Mucosa of rectum (tissue), 2 donors: ENCODE data around the gene LYPD6.
A peak's percentile ranks its signal among the peaks of the same experiment; 100 is the strongest.
"Not testable (repeated sequence)": the region's sequence is repeated elsewhere in the genome, so short reads cannot be mapped to it uniquely, and the experiment has no call there.

Experiments used
- H3K27ac ChIP-seq, 2 donors: one replicate each; pipeline ENCODE4 v1.7.0; 2013; ENCODE audit warnings: inconsistent platforms in 2 of 2, low read depth in 2 of 2, low read length in 2 of 2
- H3K27me3 ChIP-seq, 2 donors: one replicate each; pipeline ENCODE4 v1.7.0; 2013; ENCODE audit warnings: low read length in 2 of 2; ENCODE audit not compliant: control insufficient read depth in 2 of 2, insufficient read depth in 2 of 2
- H3K36me3 ChIP-seq, 2 donors: one replicate each; pipeline ENCODE4 v1.7.0; 2013; ENCODE audit warnings: low read length in 2 of 2; ENCODE audit not compliant: control insufficient read depth in 2 of 2, insufficient read depth in 2 of 2
- H3K4me1 ChIP-seq, 2 donors: one replicate each; pipeline ENCODE4 v1.7.0; 2013; ENCODE audit warnings: low read length in 2 of 2, mild to moderate bottlenecking in 1 of 2; ENCODE audit not compliant: control insufficient read depth in 2 of 2, insufficient read depth in 2 of 2
- H3K4me3 ChIP-seq, 2 donors: one replicate each; pipeline ENCODE4 v1.7.0; 2013; ENCODE audit warnings: low read length in 2 of 2
- H3K9ac ChIP-seq, 2 donors: one replicate each; pipeline ENCODE4 v1.7.0; 2013; ENCODE audit warnings: low read length in 2 of 2, low read depth in 1 of 2, mild to moderate bottlenecking in 1 of 2
- H3K9me3 ChIP-seq, 2 donors: one replicate each; pipeline ENCODE4 v1.7.0; 2013; ENCODE audit warnings: low read length in 2 of 2; ENCODE audit not compliant: control insufficient read depth in 2 of 2
- donor health status: healthy.
- donor health status: Normal muscosa, but diverticular disease.

LYPD6 gene

DNA sequence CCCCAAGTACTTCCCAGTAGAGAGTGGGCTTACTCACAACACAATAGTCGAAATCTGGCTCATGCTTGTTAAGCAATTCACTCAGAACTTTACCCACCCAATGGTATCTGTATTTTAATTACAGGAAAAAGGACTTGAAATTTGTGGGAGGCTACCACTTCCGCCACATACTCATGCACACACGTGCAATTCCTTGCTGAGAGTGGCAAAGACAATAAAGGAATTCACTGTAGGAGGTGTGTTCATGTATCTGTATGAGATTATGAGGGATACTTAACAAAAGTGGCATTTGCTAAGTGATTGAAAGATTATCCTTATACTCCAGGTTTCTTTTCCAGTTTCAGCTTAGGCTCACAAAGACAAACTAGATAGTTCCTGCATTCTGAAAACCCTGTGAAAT lies 14.9 kb upstream of the LYPD6 start:
- Histone ChIP-seq H3K27ac (no peak overlapping the region), H3K4me1 (peaks cover 0 to 3% of the 10 kb centered on the region in 2 donors), H3K4me3 (no peak overlapping the region), H3K9ac (no peak overlapping the region), H3K27me3 (no peaks in the 10 kb centered on the region), H3K9me3 (no peaks in the 10 kb centered on the region), H3K36me3 (no peaks in the 10 kb centered on the region)

DNA sequence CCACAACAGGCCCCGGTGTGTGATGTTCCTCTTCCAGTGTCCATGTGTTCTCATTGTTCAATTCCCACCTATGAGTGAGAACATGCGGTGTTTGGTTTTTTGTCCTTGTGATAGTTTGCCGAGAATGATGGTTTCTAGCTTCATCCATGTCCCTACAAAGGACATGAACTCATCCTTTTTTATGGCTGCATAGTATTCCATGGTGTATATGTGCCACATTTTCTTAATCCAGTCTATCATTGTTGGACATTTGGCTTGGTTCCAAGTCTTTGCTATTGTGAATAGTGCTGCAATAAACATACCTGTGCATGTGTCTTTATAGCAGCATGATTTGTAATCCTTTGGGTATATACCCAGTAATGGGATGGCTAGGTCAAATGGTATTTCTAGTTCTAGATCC lies 11.8 kb upstream of the LYPD6 start:
- not testable (repeated sequence) for H3K27ac ChIP-seq, H3K9ac ChIP-seq, H3K27me3 ChIP-seq, H3K4me3 ChIP-seq, H3K9me3 ChIP-seq, H3K36me3 ChIP-seq, H3K4me1 ChIP-seq

DNA sequence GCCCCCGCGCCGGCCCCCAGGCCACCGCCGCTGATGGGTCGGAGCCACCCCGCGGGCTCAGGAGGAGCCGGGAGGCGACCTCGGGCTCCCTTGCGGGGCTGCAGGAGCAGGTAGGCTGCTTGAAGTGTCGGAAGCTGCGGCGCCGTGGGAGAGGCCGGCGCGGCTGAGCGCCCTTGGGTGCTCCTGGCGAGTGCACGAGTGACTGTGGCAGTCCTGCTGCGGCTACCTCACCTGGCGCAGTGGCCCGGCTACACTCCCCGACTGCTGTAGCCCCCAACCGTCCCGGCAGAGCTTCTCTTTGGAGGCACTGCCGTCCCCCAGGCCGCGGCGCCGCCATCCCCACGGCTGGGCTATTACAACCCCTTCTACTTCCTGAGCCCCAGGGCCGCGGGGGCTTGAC lies 10.0 kb upstream of the LYPD6 start:
- H3K4me1 ChIP-seq, result no peaks in the 10 kb centered on the region

DNA sequence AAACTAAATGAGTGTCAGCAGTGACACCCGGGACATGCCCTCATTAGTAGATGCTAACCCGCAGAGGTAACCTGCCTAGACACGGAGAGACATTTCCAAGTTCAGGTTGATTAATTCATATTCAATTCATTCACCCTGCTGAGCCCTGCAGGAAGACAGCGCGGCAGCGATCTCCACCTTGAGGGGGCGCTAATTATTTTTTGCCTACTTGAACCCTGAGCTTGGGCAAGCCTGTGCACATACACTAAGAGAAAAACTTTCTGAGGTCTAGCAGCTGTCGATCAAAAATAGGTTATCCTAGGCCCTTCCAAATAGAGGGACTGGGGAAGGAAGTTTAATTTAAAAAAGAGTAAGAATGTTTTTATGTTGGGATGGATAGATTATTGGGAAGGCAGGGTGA lies 1.3 kb upstream of the LYPD6 start:
- Histone ChIP-seq H3K36me3 (no peaks in the 10 kb centered on the region), H3K4me3 (peak overlapping the region; percentile 67 to 81), H3K9me3 (no peaks in the 10 kb centered on the region), H3K27ac (no peak overlapping the region), H3K27me3 (peaks cover 0 to 7% of the 10 kb centered on the region in 2 donors), H3K4me1 (peaks cover 0 to 8% of the 10 kb centered on the region in 2 donors), H3K9ac (no peak overlapping the region)

More for the DNA sequence above, 10.0 kb upstream of the LYPD6 start:
- no peak overlapping the region for H3K27ac ChIP-seq
- H3K9ac ChIP-seq, result no peak overlapping the region
- no peaks in the 10 kb centered on the region for H3K9me3 ChIP-seq
- H3K36me3 ChIP-seq, result no peaks in the 10 kb centered on the region
- no peak overlapping the region for H3K4me3 ChIP-seq
- H3K27me3 ChIP-seq, result no peaks in the 10 kb centered on the region

DNA sequence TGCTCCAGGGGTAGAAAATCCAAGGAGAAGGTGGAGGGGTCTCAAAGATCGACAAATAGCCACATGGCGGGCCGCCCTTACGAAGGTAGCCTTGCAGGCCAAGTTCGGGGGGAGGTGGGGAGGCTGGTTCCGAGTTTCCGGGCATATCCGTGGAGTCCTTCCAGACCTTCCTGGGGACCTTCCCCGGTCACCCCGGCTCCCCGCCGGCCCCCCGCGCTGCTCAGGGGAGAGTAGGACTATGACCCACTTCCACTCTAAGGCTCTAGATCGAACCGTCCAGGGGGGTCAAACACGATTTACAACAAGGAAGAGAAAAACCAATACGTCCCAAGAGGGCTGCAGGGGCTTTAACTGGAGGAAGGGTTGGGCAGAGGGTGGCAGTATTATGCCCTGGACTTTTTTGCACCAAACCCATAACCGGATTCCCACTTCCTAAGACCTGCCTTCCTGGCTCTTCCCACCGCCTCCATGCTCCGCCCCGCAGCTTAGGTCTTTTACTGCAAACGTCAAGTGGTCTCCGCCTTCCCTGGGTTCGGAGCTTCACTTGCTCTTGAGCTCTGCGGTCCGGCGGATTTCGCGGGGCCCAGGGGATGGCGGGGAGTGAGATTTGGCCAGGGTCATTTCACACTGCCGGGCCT lies 779 bp upstream of the LYPD6 start:
- peak overlapping the region; percentile 43 to 65 for H3K9ac ChIP-seq

DNA sequence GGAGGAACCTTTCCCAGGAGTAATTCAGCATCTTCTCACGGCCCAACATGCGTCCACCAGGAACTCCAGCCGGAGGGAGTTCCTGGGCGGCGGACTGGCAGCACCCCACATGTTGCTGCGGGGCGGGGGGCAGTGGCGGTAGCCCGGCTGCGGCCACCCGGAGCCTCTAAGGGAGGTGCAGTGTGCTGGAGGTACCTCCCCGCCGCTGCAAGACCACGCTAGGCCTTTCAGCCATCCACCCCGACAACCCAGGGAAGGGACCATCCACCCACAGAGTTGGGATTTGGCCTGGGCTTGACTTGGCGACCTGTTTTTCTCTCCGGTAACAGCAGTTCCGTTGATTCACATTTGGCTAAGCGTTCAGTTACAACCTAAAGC lies 625 bp downstream of the LYPD6 start:
- peak overlapping the region; percentile 67 to 72 for H3K4me3 ChIP-seq
- peaks cover 0 to 8% of the 10 kb centered on the region in 2 donors for H3K4me1 ChIP-seq
- H3K9ac ChIP-seq, result peak overlapping the region in 1 of 2 donors; percentile 68
- H3K36me3 ChIP-seq, result no peaks in the 10 kb centered on the region
- no peaks in the 10 kb centered on the region for H3K9me3 ChIP-seq
- no peak overlapping the region for H3K27ac ChIP-seq
- peaks cover 0 to 7% of the 10 kb centered on the region in 2 donors for H3K27me3 ChIP-seq

More for the DNA sequence above, 779 bp upstream of the LYPD6 start:
- H3K36me3 ChIP-seq, result no peaks in the 10 kb centered on the region
- peaks cover 0 to 7% of the 10 kb centered on the region in 2 donors for H3K27me3 ChIP-seq
- H3K4me1 ChIP-seq, result peaks cover 0 to 8% of the 10 kb centered on the region in 2 donors
- no peaks in the 10 kb centered on the region for H3K9me3 ChIP-seq
- peak overlapping the region; percentile 67 to 81 for H3K4me3 ChIP-seq
- peak overlapping the region; percentile 68 to 79 for H3K27ac ChIP-seq

DNA sequence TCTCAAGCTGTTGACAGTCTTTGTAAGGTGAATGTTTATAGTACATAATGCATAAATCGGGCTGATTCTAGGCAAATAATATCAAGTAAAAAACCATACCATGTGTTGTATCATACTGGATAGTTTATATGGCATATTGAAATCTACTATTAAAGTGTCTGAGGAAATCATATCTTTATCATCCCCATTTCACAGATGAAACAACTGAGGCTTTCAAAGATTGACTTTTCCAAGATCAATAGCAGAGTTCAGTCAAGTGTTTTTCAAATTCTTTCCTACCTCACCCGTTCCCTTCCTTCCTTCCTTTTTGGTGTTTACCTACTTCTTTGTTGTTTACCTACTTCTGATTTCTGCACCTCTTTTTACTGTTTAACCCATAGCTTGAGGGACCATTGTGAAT lies 2.0 kb downstream of the LYPD6 start:
- Histone ChIP-seq H3K27ac (no peak overlapping the region), H3K36me3 (no peaks in the 10 kb centered on the region), H3K27me3 (peaks cover 0 to 7% of the 10 kb centered on the region in 2 donors), H3K4me3 (no peak overlapping the region), H3K4me1 (peaks cover 0 to 8% of the 10 kb centered on the region in 2 donors), H3K9ac (no peak overlapping the region), H3K9me3 (no peaks in the 10 kb centered on the region)

DNA sequence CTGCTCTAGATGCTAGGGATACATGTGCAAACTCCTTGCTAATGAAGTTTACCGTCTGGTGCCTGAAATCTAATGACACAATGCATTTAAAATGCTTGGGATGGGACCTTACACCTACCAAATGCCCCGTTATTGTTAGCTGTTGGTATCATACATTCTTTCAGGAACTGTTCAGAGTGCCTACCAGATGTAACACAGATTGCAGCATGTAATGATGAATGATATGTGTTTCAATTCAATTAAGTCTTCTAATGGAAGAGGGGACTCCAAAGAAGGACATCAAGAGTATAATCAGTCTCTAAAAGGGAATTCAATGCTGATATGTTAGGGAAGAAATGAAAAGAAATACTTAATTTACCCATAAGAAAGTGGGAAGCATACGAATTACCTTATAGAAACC lies 3.2 kb downstream of the LYPD6 start:
- Histone ChIP-seq H3K27me3 (peaks cover 0 to 5% of the 10 kb centered on the region in 2 donors), H3K27ac (no peak overlapping the region), H3K9ac (no peak overlapping the region), H3K4me1 (peaks cover 0 to 8% of the 10 kb centered on the region in 2 donors), H3K36me3 (no peaks in the 10 kb centered on the region), H3K9me3 (no peaks in the 10 kb centered on the region), H3K4me3 (no peak overlapping the region)

DNA sequence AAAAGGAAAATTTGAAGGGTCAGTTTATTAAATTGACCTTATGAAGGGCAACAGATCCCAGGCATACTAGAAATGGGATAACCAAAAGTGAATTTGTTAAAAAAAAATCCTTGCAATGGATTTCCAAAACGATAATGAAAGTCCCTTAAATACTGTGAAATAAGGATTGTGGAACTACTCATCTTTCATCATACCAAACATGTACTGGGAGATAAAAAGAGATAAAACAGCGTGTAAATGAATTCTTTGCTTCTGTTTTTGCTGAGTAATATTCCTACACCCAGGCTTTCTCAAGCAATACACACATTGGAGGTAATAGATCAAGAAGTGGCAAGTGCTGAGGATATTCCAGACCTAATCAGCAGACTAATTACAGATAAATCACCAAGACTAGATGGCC lies 3.8 kb downstream of the LYPD6 start:
- Histone ChIP-seq H3K9ac (no peak overlapping the region), H3K27me3 (peaks cover 0 to 5% of the 10 kb centered on the region in 2 donors), H3K27ac (no peak overlapping the region), H3K4me3 (no peak overlapping the region), H3K4me1 (peaks cover 0 to 8% of the 10 kb centered on the region in 2 donors), H3K36me3 (no peaks in the 10 kb centered on the region), H3K9me3 (no peaks in the 10 kb centered on the region)

DNA sequence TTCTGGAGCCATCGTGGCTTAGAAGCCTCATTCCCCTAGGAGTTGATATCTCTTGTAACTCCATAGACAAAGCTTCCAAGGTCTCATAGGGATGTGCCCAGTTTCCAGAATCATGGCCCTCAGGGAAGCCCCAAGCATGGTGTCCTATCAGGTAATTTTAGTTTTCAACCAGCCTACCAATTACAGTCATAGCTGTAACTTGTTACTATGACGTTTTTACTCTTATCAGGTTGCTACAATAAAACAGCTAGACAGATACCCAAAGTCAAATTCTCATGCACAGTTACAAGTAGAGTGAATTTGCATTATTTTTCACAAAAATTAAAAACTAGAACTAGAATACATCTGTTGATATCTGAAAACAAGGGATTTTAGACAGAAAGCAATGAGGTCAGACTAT lies 8.9 kb downstream of the LYPD6 start:
- Histone ChIP-seq H3K9ac (no peak overlapping the region), H3K4me1 (no peaks in the 10 kb centered on the region), H3K9me3 (no peaks in the 10 kb centered on the region), H3K36me3 (no peaks in the 10 kb centered on the region), H3K27ac (no peak overlapping the region), H3K4me3 (no peak overlapping the region), H3K27me3 (no peaks in the 10 kb centered on the region)
